ENCODE data around the gene TRIM32. TPM values are rescaled to one million over a fixed set of nuclear protein-coding genes. Genes with fewer than 3 reads are reported as not detected.

TRIM32 gene
- total RNA-seq, 2 experiments from 2014 or later = 13.9 to 17.1 TPM

GRCh38 chr9:116661037-116661954 is 25.8 kb upstream of the TRIM32 start:
- H3K9me3 Mint-ChIP-seq = no peaks in the 10 kb centered on the region
- no peak overlapping the region for H3K27ac Mint-ChIP-seq
- H3K4me1 Mint-ChIP-seq = no peaks in the 10 kb centered on the region
- no peak for DNase-seq
- ChIA-PET POLR2A (no interaction called here), CTCF (interaction anchor here (1.6 to 2.7 kb wide), 2 partner anchors 14 to 1068 kb away, joined by 8 to 9 read pairs; no protein-coding TSS in a partner anchor)
- no peaks in the 10 kb centered on the region for H3K36me3 Mint-ChIP-seq (ENCODE audit: low read depth)
- H3K27me3 Mint-ChIP-seq = no peaks in the 10 kb centered on the region
- no peak overlapping the region for H3K4me3 Mint-ChIP-seq

DNA sequence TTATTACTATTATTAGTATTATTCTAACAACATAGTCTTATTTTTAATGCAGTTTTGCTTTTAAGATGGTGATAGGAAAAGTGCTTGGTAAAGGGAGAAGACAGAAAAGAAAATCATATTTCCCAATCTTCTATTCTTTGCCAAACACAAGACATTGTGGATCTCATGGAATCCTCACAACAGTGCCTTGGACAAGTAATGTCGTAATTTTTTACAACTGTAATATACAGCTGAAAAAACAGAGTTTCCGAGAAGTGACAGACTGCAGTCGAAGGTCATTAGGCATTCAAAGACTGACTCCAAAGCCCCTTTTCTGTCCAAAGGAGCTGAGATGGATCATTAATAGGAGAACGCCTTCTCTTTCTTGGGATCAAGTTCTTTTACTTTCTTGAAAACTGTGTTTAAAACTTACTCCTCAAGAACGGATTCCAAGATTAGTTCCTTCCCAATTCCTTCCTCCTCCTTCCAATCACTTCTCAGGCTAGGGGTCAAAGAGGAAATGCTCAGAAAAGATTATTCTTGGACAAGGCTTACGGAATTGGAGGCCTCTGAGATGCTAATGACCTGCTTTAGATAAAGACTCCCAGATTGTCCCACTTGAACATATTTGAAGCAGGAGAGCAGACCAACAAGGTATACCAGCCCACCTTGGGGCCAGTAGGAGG is 24.3 kb upstream of the TRIM32 start:
- no peaks in the 10 kb centered on the region for H3K9me3 Mint-ChIP-seq
- no peak overlapping the region for H3K4me3 Mint-ChIP-seq

DNA sequence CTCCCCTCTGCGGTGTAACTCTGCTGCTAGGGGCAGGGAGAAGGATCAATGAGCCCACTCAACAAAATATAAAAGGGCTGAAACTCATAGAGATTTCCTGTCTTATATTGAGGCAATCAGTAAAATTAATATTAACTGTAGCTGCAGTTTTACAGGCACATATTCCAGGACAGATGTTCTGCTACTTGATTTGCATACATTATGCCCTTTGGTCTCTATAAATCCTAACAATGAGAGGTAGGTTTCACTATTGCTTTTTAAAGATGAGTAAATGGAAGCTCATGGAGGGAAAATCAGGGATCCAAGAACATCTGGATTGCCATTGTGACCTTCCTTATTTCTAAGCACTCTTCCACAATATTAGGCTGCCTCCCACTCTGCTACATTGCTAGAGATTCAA is 23.5 kb upstream of the TRIM32 start:
- H3K4me3 Mint-ChIP-seq = no peak overlapping the region
- no peak overlapping the region for H3K27ac Mint-ChIP-seq
- ChIA-PET CTCF (no interaction called here), POLR2A (no interaction called here)
- no peaks in the 10 kb centered on the region for H3K4me1 Mint-ChIP-seq
- no peaks in the 10 kb centered on the region for H3K9me3 Mint-ChIP-seq
- H3K36me3 Mint-ChIP-seq (ENCODE audit: low read depth) = no peaks in the 10 kb centered on the region
- H3K27me3 Mint-ChIP-seq = no peaks in the 10 kb centered on the region
- no peak for DNase-seq

More for the DNA sequence above, 24.3 kb upstream of the TRIM32 start:
- DNase-seq = no peak
- CTCF ChIA-PET = interaction anchor here (1.6 to 2.7 kb wide), 2 partner anchors 13 to 1069 kb away, joined by 8 to 9 read pairs; no protein-coding TSS in a partner anchor
- Mint-ChIP-seq H3K27me3 (no peaks in the 10 kb centered on the region), H3K27ac (no peak overlapping the region), H3K4me1 (no peaks in the 10 kb centered on the region), H3K36me3 (ENCODE audit: low read depth) (no peaks in the 10 kb centered on the region)
- POLR2A ChIA-PET = no interaction called here

GRCh38 chr9:116668970-116669695 is 18.0 kb upstream of the TRIM32 start:
- Mint-ChIP-seq H3K4me3 (no peak overlapping the region), H3K27ac (no peak overlapping the region), H3K27me3 (no peaks in the 10 kb centered on the region), H3K9me3 (peaks cover 3% of the 10 kb centered on the region), H3K36me3 (ENCODE audit: low read depth) (no peaks in the 10 kb centered on the region), H3K4me1 (no peaks in the 10 kb centered on the region)
- no peak for DNase-seq
- ChIA-PET POLR2A (no interaction called here), CTCF (no interaction called here)

GRCh38 chr9:116671605-116672004 is 15.5 kb upstream of the TRIM32 start:
- peaks cover 13% of the 10 kb centered on the region for H3K9me3 Mint-ChIP-seq
- H3K27me3 Mint-ChIP-seq = no peaks in the 10 kb centered on the region
- no peak for DNase-seq
- H3K27ac Mint-ChIP-seq = no peak overlapping the region
- CTCF ChIA-PET = no interaction called here
- H3K4me1 Mint-ChIP-seq = no peaks in the 10 kb centered on the region
- POLR2A ChIA-PET = no interaction called here
- H3K4me3 Mint-ChIP-seq = no peak overlapping the region
- H3K36me3 Mint-ChIP-seq (ENCODE audit: low read depth) = no peaks in the 10 kb centered on the region

DNA sequence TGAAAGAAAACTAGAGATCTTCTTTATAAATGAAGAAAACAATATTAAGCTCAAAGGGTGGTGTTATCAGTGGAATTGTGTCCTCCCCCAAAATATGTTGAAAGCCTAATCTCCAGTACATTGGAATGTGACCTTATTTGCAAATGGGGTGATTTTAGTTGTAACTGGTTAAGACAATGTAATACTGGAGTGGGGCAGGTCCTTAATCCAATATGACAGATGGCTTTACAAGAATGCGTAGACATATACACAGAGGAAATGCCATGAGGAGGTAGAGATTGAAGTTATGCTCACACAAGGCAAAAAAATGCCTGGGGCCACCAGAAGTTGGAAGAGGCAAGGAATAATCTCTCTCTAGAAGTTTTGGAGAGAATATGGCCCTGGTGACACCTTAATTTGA is 13.7 kb upstream of the TRIM32 start:
- ChIA-PET POLR2A (no interaction called here), CTCF (no interaction called here)
- Mint-ChIP-seq H3K4me3 (no peak overlapping the region), H3K4me1 (no peaks in the 10 kb centered on the region), H3K27ac (no peak overlapping the region), H3K27me3 (no peaks in the 10 kb centered on the region), H3K9me3 (peaks cover 13% of the 10 kb centered on the region), H3K36me3 (ENCODE audit: low read depth) (no peaks in the 10 kb centered on the region)
- no peak for DNase-seq

GRCh38 chr9:116674210-116674980 is 12.7 kb upstream of the TRIM32 start:
- CTCF ChIA-PET = interaction anchor here (2.7 kb wide), 1 partner anchor 13 kb away, joined by 8 read pairs; no protein-coding TSS in a partner anchor
- Mint-ChIP-seq H3K4me3 (no peak overlapping the region), H3K9me3 (peaks cover 13% of the 10 kb centered on the region), H3K27ac (no peak overlapping the region), H3K27me3 (no peaks in the 10 kb centered on the region), H3K4me1 (no peaks in the 10 kb centered on the region), H3K36me3 (ENCODE audit: low read depth) (no peaks in the 10 kb centered on the region)
- DNase-seq = no peak
- POLR2A ChIA-PET = no interaction called here

- Mint-ChIP-seq H3K9me3 (peaks cover 2% of the 10 kb centered on the region), H3K4me1 (peaks cover 20% of the 10 kb centered on the region), H3K27me3 (no peaks in the 10 kb centered on the region), H3K36me3 (ENCODE audit: low read depth) (peaks cover 10% of the 10 kb centered on the region), H3K4me3 (no peak overlapping the region), H3K27ac (no peak overlapping the region)
- ChIA-PET CTCF (no interaction called here), POLR2A (no interaction called here)
- DNase-seq = no peak
Measured at GRCh38 chr9:116683535-116683934, 3.6 kb upstream of the TRIM32 start.

- DNase-seq = no peak
- ChIA-PET POLR2A (no interaction called here), CTCF (no interaction called here)
- H3K4me3 Mint-ChIP-seq = no peak overlapping the region
- peaks cover 10% of the 10 kb centered on the region for H3K36me3 Mint-ChIP-seq (ENCODE audit: low read depth)
- peaks cover 2% of the 10 kb centered on the region for H3K9me3 Mint-ChIP-seq
- no peak overlapping the region for H3K27ac Mint-ChIP-seq
- peaks cover 32% of the 10 kb centered on the region for H3K4me1 Mint-ChIP-seq
- no peaks in the 10 kb centered on the region for H3K27me3 Mint-ChIP-seq
Measured at GRCh38 chr9:116685166-116685565, 1.9 kb upstream of the TRIM32 start.

- Mint-ChIP-seq H3K27me3 (no peaks in the 10 kb centered on the region), H3K4me3 (peak overlapping the region; percentile 82), H3K4me1 (peaks cover 38% of the 10 kb centered on the region), H3K36me3 (ENCODE audit: low read depth) (peaks cover 10% of the 10 kb centered on the region), H3K27ac (peak overlapping the region; percentile 77), H3K9me3 (peaks cover 2% of the 10 kb centered on the region)
- CTCF ChIA-PET = no interaction called here
- DNase-seq = no peak
- POLR2A ChIA-PET = interaction anchor here (1.8 to 2.1 kb wide), 2 partner anchors 12 to 16 kb away, joined by 6 to 9 read pairs; no protein-coding TSS in a partner anchor
Measured at GRCh38 chr9:116686135-116686534, 970 bp upstream of the TRIM32 start.

DNA sequence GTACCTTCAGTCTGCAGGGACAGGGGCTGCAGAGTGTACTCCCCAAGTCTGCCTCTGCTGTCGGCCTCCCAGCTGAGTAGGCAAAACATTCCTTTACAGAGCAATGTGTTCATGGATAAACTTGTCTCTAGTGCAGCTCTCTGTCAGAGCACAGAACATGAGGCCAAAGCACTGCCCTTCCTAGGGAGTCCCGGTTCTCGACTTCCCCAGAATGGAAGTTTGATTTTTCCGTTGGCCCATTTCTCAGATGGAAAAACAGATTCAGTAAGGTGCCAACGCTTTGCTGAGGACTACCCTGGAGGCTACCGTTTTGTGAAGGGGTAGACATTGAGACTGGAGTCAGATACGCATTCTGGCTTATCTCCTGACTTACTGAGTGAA is 422 bp upstream of the TRIM32 start:
- ChIA-PET POLR2A (interaction anchor here (1.8 to 2.1 kb wide), 2 partner anchors 12 to 16 kb away, joined by 6 to 9 read pairs; no protein-coding TSS in a partner anchor), CTCF (interaction anchor here (0.7 kb wide), 1 partner anchor 119 kb away, joined by 3 read pairs; no protein-coding TSS in a partner anchor)
- peaks cover 43% of the 10 kb centered on the region for H3K4me1 Mint-ChIP-seq
- H3K27me3 Mint-ChIP-seq = no peaks in the 10 kb centered on the region
- peaks cover 10% of the 10 kb centered on the region for H3K36me3 Mint-ChIP-seq (ENCODE audit: low read depth)
- peak overlapping the region; percentile 82 for H3K4me3 Mint-ChIP-seq
- DNase-seq = no peak
- H3K9me3 Mint-ChIP-seq = peaks cover 2% of the 10 kb centered on the region
- H3K27ac Mint-ChIP-seq = peak overlapping the region; percentile 77

- no peak for DNase-seq
- Mint-ChIP-seq H3K27ac (peak overlapping the region; percentile 44), H3K9me3 (peaks cover 2% of the 10 kb centered on the region), H3K27me3 (no peaks in the 10 kb centered on the region), H3K36me3 (ENCODE audit: low read depth) (peaks cover 10% of the 10 kb centered on the region), H3K4me3 (peak overlapping the region; percentile 82), H3K4me1 (peaks cover 52% of the 10 kb centered on the region)
- ChIA-PET POLR2A (interaction anchor here (1.8 to 2.1 kb wide), 2 partner anchors 11 to 15 kb away, joined by 6 to 9 read pairs; no protein-coding TSS in a partner anchor), CTCF (no interaction called here)
Measured at GRCh38 chr9:116687754-116688135, 640 bp downstream of the TRIM32 start.

Data from activated CD4-positive, alpha-beta memory T cell treated with anti-CD3 and anti-CD28 coated beads, Interleukin-2, amount 10 ng/mL, durations not matched to agents 7 days and 5 days (primary cell).